ENCODE results near the gene BHLHA15.
"Not testable (repeated sequence)": the region's sequence is repeated elsewhere in the genome, so short reads cannot be mapped to it uniquely, and the experiment has no call there.

The BHLHA15 gene

DNA sequence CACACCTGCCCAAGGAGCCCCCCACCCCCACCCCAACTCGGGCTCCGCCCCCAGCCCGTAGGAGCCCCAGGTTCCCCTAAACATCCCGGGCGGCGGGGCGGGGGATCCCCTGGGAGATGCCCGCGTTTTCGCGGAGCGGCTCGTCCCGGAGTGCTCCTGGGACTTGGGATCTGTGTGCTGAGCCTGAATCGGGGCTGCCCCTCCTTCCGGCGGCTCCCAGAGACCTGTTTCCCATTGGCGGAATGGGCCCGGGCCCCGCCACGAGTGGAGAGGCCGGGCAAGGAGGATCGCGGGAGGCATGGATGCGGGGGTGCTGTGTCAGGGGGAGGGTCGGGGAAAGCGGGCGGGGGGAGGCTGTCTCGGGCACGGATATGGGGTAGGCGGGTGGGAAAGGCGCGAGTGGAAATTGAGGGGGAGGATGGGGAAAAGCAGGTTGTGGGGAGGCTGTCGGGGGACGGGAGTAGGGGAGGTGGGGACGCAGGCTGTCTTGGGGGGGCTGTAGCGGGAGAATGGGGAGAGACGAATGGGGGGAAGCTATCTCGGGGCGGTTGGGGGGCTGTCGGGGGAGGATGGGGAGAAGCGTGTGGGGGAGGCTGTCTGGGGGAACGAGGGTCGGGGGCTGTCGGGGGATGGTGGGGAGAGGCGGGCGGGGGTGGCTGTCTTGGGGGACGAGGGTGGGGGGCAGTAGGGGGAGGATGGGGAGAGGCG is 572 bp upstream of the BHLHA15 start:
- DNase-seq (ENCODE audit: low spot score), result peak; percentile 69

- no peak for DNase-seq (ENCODE audit: low spot score)
Observed at GRCh38 chr7:98211676-98212531, 665 bp downstream of the BHLHA15 start.

DNA sequence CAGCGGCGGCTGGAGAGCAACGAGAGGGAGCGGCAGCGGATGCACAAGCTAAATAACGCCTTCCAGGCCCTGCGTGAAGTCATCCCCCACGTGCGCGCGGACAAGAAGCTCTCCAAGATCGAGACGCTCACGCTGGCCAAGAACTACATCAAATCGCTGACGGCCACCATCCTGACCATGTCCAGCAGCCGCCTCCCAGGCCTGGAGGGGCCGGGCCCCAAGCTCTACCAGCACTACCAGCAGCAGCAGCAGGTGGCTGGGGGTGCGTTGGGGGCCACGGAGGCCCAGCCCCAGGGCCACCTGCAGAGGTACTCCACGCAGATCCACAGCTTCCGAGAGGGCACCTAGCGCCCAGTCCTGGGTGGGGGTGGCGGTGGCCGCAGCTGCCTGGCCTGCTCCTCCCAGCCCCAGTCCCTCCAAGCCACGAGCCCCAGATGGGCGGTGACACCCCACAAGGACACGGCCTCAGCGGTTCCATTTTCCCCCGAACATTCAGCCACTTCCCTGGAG is 1.3 kb downstream of the BHLHA15 start:
- no peak for DNase-seq (ENCODE audit: low spot score)

DNA sequence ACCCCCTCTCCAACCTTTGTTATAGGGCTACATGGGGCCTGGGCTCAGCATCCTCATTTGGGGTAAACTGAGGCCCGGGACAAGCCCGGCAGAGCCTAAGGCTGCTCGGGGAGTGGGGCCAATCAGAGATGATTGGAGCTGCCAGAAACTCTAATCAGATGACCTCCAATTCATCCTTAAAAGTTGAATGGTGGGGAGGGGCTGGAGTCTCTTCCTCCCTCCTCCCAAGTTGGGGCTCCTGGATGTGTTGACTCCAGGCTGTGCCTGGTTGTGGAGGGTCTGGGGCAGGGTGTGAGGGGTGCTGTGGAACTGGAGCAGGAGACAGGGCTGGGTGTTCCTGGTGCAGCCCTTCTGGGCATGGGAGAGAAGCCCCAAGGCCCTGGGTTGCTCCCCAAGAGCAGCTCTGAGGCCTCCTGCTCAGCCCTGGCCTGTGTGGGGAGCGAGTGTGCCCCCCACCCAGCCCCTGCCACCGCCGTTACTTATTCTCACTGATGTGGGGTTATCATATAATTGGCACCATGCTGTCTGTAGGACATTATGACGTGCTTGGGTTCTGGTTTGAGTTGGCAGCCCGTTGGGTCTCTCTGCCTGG is 2.2 kb downstream of the BHLHA15 start:
- DNase-seq (ENCODE audit: low spot score), result no peak

DNA sequence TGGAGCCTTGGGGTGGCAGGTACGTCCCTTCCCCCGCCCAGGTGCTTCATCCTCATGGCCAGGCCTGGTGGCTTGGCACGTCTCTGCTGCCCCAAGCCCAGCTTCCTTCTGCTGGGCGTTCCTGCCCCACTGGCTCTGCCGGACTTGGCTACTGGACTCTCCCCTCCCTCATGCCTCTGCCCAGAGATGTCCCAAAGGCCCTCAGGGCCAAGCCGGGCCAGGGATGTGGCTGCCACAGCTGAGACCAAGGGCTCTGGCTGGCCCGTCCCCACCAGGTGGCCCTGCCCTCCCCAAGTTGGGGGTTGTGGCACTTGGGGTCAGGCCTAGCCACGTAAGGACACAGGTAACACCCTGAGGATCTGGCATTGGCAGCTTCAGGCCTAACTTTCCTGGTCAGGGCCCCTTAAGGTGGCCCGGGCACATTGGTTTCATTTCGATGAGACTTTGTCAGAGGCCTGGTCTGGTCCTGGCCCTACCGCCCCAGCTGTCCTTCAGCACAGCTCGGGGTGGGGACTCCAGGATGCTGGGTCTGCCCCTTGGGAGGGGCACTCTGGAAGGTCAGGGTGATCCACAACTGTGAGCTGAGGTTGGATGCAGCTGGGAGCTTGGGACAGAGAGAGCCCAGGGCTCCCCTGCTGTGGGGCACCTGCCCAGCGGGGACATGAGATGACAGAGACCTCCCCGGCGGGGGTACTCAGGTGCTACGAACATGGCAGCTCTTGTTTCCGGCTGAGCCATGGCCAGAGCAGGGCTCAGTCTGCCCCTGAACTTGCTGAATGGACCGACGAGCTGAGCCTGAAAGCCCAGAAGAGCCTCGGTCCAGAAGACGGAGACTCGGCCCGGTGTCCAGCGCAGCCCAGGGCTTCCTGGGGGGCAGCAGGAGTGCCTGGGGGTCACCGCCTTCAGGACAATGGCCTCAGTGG is 2.9 kb downstream of the BHLHA15 start:
- no peak for DNase-seq (ENCODE audit: low spot score)

DNA sequence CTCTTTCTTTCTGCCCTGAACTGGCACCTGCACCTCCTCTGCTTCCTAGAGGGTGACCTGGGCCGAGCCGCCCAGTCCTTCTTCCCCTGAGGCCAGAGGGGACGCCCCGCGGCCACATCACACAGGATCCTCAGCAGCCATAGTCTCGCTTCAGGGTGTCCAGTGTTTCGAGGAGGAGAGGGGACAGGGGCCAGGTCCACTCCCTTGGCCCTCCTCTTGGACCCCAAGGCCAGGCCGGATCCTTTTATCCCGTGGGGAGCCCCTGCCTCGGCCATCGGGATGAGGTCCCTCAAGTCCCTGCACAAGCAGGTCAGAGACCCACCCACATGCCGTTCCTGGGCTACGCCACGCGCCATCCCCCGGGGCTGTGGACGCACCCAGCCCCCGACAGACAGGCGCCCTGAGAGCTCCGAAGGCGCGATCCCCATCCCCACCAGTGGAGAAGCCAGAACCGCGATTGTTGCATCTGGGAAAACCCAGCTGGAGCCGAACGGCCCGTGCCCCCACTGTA is 3.6 kb downstream of the BHLHA15 start:
- DNase-seq (ENCODE audit: low spot score), result no peak

- no peak for DNase-seq (ENCODE audit: low spot score)
Observed at GRCh38 chr7:98215561-98216495, 4.6 kb downstream of the BHLHA15 start.

DNA sequence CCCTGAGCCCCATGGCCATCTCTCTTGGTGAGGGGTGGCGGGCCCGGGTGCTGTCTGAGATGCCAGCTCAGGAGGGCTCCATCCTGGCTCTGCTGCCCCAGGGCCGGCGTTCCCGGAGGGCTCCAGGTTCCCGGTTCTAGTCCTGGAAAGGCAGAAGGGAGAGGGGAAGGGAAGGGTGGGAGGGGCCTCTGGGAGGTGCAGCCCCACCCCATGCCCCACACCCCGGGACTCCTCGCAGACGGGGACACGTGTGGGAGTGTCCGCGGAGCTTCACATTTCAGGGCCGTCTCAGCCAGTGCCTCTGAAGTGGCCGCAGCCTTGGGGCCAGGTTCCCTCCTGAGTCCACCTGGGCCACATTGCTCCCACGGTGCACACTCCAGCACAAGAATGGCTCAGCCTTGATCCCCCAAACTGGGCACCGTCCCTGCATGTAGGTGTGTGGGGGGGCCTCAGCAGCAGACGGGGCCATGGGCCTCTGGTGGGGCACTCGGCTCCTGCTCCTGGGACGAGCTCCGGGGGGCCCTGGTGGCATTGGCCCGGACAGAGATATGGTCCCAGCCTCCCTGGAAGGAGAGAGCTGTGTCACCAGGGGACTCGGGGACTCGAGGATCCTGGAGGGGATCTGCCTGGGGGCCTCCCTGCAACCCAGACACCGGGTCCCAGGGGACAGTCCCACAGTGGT is 5.8 kb downstream of the BHLHA15 start:
- DNase-seq (ENCODE audit: low spot score), result no peak

- no peak for DNase-seq (ENCODE audit: low spot score)
Observed at GRCh38 chr7:98217623-98218582, 6.7 kb downstream of the BHLHA15 start.

GRCh38 chr7:98219382-98219781 is 8.1 kb downstream of the BHLHA15 start:
- not testable (repeated sequence) for DNase-seq (ENCODE audit: low spot score)

GRCh38 chr7:98221611-98222532 is 10.6 kb downstream of the BHLHA15 start:
- DNase-seq (ENCODE audit: low spot score), result no peak

GRCh38 chr7:98222533-98223195 is 11.4 kb downstream of the BHLHA15 start:
- no peak for DNase-seq (ENCODE audit: low spot score)

- DNase-seq (ENCODE audit: low spot score), result no peak
Observed at GRCh38 chr7:98223351-98223897, 12.2 kb downstream of the BHLHA15 start.

GRCh38 chr7:98223898-98224700 is 12.9 kb downstream of the BHLHA15 start:
- DNase-seq (ENCODE audit: low spot score), result no peak

DNA sequence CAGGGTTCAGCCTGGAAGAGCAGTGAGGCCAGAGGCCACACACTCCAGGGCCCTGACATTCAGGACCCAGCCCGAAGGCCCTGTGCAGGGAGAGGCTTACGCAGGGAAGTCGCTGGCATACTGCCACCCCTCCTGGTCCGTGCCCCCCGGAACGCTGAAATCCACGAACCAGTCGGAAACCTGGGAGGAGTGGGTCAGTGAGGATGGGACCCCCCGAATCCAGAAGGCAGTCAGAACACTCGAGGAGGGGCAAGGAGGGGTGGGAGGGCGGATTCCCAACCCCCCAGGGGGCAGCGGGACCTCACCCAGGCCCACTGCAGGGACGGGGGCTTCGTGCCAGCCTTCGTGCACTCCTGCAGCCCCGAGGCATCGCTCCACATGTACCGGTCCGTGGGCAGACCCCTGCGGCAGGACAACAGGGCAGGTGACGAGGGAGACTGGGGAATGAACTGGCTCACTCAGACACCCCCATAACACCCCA is 13.5 kb downstream of the BHLHA15 start:
- no peak for DNase-seq (ENCODE audit: low spot score)

All from AG08396 (cell line).